ENCODE results near the gene BAHCC1.

GRCh38 chr17:81410852-81411251, 15.6 kb downstream of the BAHCC1 start:
- no peak for TF ChIP-seq CTCF (IDR thresholded peaks at IDR 0.05; ENCODE audit: poor library complexity, severe bottlenecking)
- no peak for TF ChIP-seq POLR2AphosphoS5 (IDR thresholded peaks at IDR 0.05)
- TF ChIP-seq EZH2 (IDR thresholded peaks at IDR 0.05; ENCODE audit: borderline replicate concordance, insufficient read depth, low read length, poor library complexity, severe bottlenecking), result no peak
